ENCODE measurements around the gene EEIG1. TPM values are rescaled to one million over a fixed set of nuclear protein-coding genes. Genes with fewer than 3 reads are reported as not detected.

EEIG1 gene
- 10 to 100 TPM; 11.1 to 33.5 (median 25.1) TPM for total RNA-seq
- 10 to 100 TPM in 1 of 2 donors, 1 to 10 TPM in 1; 6.7 to 13.0 TPM for polyA plus RNA-seq
- long read RNA-seq, donor 1, full-length matches to known transcripts, result 3 of 17 reads
- long read RNA-seq, donor 1, partial matches to known transcripts, result 10 of 17 reads
- long read RNA-seq, donor 1, other reads (novel, unspliced or antisense), result 4 of 17 reads
- long read RNA-seq, donor 2, partial matches to known transcripts, result 1 of 15 reads
- long read RNA-seq, donor 2, other reads (novel, unspliced or antisense), result 14 of 15 reads
- long read RNA-seq, donor 3, full-length matches to known transcripts, result 4 of 22 reads
- long read RNA-seq, donor 3, partial matches to known transcripts, result 2 of 22 reads
- long read RNA-seq, donor 3, other reads (novel, unspliced or antisense), result 16 of 22 reads

- Histone ChIP-seq H3K4me3 (peak within 1 kb of the TSS; percentile 60 to 97 (median 81)), H3K36me3 (no peaks in the 10 kb centered on the region), H3K4me1 (peaks cover 19 to 64% (median 50%) of the 10 kb centered on the region in 9 donors), H3K27ac (peak within 1 kb of the TSS; percentile 52 to 94 (median 92)), H3K9me3 (no peaks in the 10 kb centered on the region), H3K27me3 (peaks cover 0 to 7% (median 0%) of the 10 kb centered on the region in 7 donors)
- intact Hi-C loops (cut with DNase I), result loop anchor here in 3 of 10 donors (2.0 to 5.0 kb wide), 2 partner anchors 34 to 38 kb away; no protein-coding TSS in a partner anchor
- WGBS, 2 donors, result 0% methylated on average over 57 to 93 of the region's 93 CpGs
- no peak for TF ChIP-seq CTCF (IDR thresholded peaks at IDR 0.05)
- ATAC-seq, result peak; percentile 94 to 97 (median 96)
- peak; percentile 96 to 98 for DNase-seq
Measured at GRCh38 chr9:127980706-127981558, at the start of gene EEIG1. EEIG1 (minus strand) TSS chr9:127980989; CDS start chr9:127980137, 852 bp downstream.

DNA sequence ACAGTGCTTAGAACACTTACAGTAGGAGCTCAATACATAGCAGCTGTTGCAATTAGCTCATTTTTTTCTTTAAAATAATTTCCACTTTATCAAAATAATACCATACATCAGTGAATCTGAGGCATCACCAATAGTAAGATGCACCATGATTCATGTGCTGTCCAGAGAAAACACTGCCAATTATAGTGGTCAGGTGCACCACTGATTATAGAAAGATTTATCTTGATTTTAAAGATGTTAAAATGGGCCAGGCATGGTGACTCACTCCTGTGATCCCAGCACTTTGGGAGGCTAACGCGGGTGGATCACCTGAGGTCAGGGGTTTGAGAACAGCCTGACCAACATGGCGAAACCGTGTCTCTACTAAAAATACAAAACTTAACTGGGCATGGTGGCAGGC, 46.9 kb upstream of the EEIG1 start:
- Histone ChIP-seq H3K4me3 (no peak overlapping the region), H3K9me3 (no peaks in the 10 kb centered on the region), H3K27ac (peak overlapping the region in 1 of 10 donors; percentile 89), H3K36me3 (no peaks in the 10 kb centered on the region), H3K4me1 (peaks cover 0 to 69% (median 0%) of the 10 kb centered on the region in 9 donors), H3K27me3 (no peaks in the 10 kb centered on the region)
- TF ChIP-seq CTCF (IDR thresholded peaks at IDR 0.05), result no peak
- DNase-seq, result no peak
- no peak for ATAC-seq
- intact Hi-C loops (cut with DNase I), result no loop called here
- WGBS, 2 donors, result 95% methylated on average over 4 of the region's 4 CpGs

GRCh38 chr9:128026773-128027541, 46.2 kb upstream of the EEIG1 start:
- H3K27me3 ChIP-seq, result no peaks in the 10 kb centered on the region
- peak overlapping the region in 1 of 10 donors; percentile 89 for H3K27ac ChIP-seq
- no peaks in the 10 kb centered on the region for H3K9me3 ChIP-seq
- ATAC-seq, result peak in 2 of 8 donors; percentile 30 to 39
- H3K36me3 ChIP-seq, result no peaks in the 10 kb centered on the region
- DNase-seq, result no peak
- WGBS, 2 donors, result 77 to 82% methylated on average over 11 of the region's 11 CpGs
- peaks cover 0 to 76% (median 0%) of the 10 kb centered on the region in 9 donors for H3K4me1 ChIP-seq
- no peak for TF ChIP-seq CTCF (IDR thresholded peaks at IDR 0.05)
- no peak overlapping the region for H3K4me3 ChIP-seq
- intact Hi-C loops (cut with DNase I), result no loop called here

Data from heart right ventricle (tissue), 16 donors.